ENCODE measurements around the gene NAA50. TPM values are rescaled to one million over a fixed set of nuclear protein-coding genes. Genes with fewer than 3 reads are reported as not detected.

The NAA50 gene
- total and polyA plus RNA-seq, 2 of the 13 experiments (the other 11 are each of a cell fraction or from before 2014, with no cell fraction given), result 30.2 to 233 TPM

GRCh38 chr3:113695431-113695785 is 50.6 kb downstream of the NAA50 start (continued):
- TF ChIP-seq FLYWCH1 (CRISPR knock-in tag; IDR thresholded peaks at IDR 0.05) (no peak), EEA1 (CRISPR knock-in tag; IDR thresholded peaks at IDR 0.05; ENCODE audit: borderline replicate concordance) (no peak), ZNF891 (CRISPR knock-in tag; IDR thresholded peaks at IDR 0.05) (no peak), NFATC3 (CRISPR knock-in tag; IDR thresholded peaks at IDR 0.05) (no peak), ZNF598 (CRISPR knock-in tag; IDR thresholded peaks at IDR 0.05; ENCODE audit: borderline replicate concordance) (0 out of 2 replicates have a peak, but pooled peaks have one; percentile 2), SIX1 (CRISPR knock-in tag; IDR thresholded peaks at IDR 0.05; ENCODE audit: borderline replicate concordance) (peak; percentile 89; the same call in 1 of the 2 replicates), ZNF773 (CRISPR knock-in tag; IDR thresholded peaks at IDR 0.05; ENCODE audit: borderline replicate concordance) (no peak), JARID2 (CRISPR knock-in tag; IDR thresholded peaks at IDR 0.05; ENCODE audit: insufficient replicate concordance) (no peak), GABPA (IDR thresholded peaks at IDR 0.05; ENCODE audit: low read depth, low read length) (no peak), GABPA (CRISPR knock-in tag; IDR thresholded peaks at IDR 0.05; ENCODE audit: low read depth) (peak; percentile 33; the same call in 1 of the 2 replicates), ZBTB7B (CRISPR knock-in tag; IDR thresholded peaks at IDR 0.05) (no peak), SPEN (CRISPR knock-in tag; IDR thresholded peaks at IDR 0.05; ENCODE audit: low read depth) (no peak), ZNF276 (CRISPR knock-in tag; IDR thresholded peaks at IDR 0.05; ENCODE audit: low read depth) (no peak), HDAC1 (CRISPR knock-in tag; IDR thresholded peaks at IDR 0.05) (no peak), ZNF7 (CRISPR knock-in tag; IDR thresholded peaks at IDR 0.05) (no peak), PAWR (CRISPR knock-in tag; IDR thresholded peaks at IDR 0.05; ENCODE audit: borderline replicate concordance) (0 out of 2 replicates have a peak, but pooled peaks have one; percentile 22), ZNF496 (CRISPR knock-in tag; IDR thresholded peaks at IDR 0.05; ENCODE audit: insufficient replicate concordance) (no peak), KLF6 (CRISPR knock-in tag; IDR thresholded peaks at IDR 0.05) (0 out of 2 replicates have a peak, but pooled peaks have one; percentile 10), ZNF451 (CRISPR knock-in tag; IDR thresholded peaks at IDR 0.05) (no peak; the same call in 1 of the 2 replicates), GPN1 (CRISPR knock-in tag; IDR thresholded peaks at IDR 0.05; ENCODE audit: borderline replicate concordance) (no peak), EED (CRISPR knock-in tag; IDR thresholded peaks at IDR 0.05) (no peak), WIZ (CRISPR knock-in tag; IDR thresholded peaks at IDR 0.05) (no peak), MTA1 (CRISPR knock-in tag; IDR thresholded peaks at IDR 0.05; ENCODE audit: borderline replicate concordance) (no peak), ZBTB14 (CRISPR knock-in tag; IDR thresholded peaks at IDR 0.05) (no peak), POLR2G (IDR thresholded peaks at IDR 0.05; ENCODE audit: low read depth, low read length) (no peak), ZNF513 (CRISPR knock-in tag; conservative IDR thresholded peaks at IDR 0.05) (no peak), ETV5 (CRISPR knock-in tag; IDR thresholded peaks at IDR 0.05; ENCODE audit: borderline replicate concordance) (peak; percentile 37; the same call in 1 of the 2 replicates)

Data from HepG2 (cell line).